Measurements from ENCODE around the gene ANKRD11.
"Not testable (repeated sequence)": the region's sequence is repeated elsewhere in the genome, so short reads cannot be mapped to it uniquely, and the experiment has no call there.

ANKRD11 gene

GRCh38 chr16:89456419-89456959 lies 33.9 kb downstream of the ANKRD11 start:
- Histone ChIP-seq H3K27me3 (ENCODE audit: insufficient read depth, insufficient read length) (no peaks in the 10 kb centered on the region), H3K4me3 (ENCODE audit: insufficient read length, low read depth) (no peak overlapping the region), H3K9ac (ENCODE audit: insufficient read length, low read depth) (no peak overlapping the region), H3K36me3 (ENCODE audit: insufficient read depth, insufficient read length, low read length) (peaks cover 4% of the 10 kb centered on the region), H3K4me1 (ENCODE audit: insufficient read depth, insufficient read length) (peaks cover 12% of the 10 kb centered on the region), H3K9me3 (ENCODE audit: insufficient read depth, low read length) (peaks cover 3% of the 10 kb centered on the region; the same call in 1 of the 2 replicates)
- no peak for DNase-seq (ENCODE audit: low read depth, low spot score)
- TF ChIP-seq SUZ12 (IDR thresholded peaks at IDR 0.05; ENCODE audit: extremely low read depth, insufficient read depth, insufficient read length), result no peak
- TF ChIP-seq ZNF274 (IDR thresholded peaks at IDR 0.05; ENCODE audit: low read depth, low read length), result no peak
- TF ChIP-seq YY1 (IDR thresholded peaks at IDR 0.05; ENCODE audit: insufficient read depth, insufficient read length), result no peak

GRCh38 chr16:89455692-89456091 lies 34.7 kb downstream of the ANKRD11 start:
- TF ChIP-seq SUZ12 (IDR thresholded peaks at IDR 0.05; ENCODE audit: extremely low read depth, insufficient read depth, insufficient read length), result no peak
- no peak for TF ChIP-seq YY1 (IDR thresholded peaks at IDR 0.05; ENCODE audit: insufficient read depth, insufficient read length)
- TF ChIP-seq ZNF274 (IDR thresholded peaks at IDR 0.05; ENCODE audit: low read depth, low read length), result no peak
- H3K4me1 ChIP-seq (ENCODE audit: insufficient read depth, insufficient read length), result peaks cover 15% of the 10 kb centered on the region
- peaks cover 6% of the 10 kb centered on the region for H3K36me3 ChIP-seq (ENCODE audit: insufficient read depth, insufficient read length, low read length)
- DNase-seq (ENCODE audit: low read depth, low spot score), result no peak
- no peaks in the 10 kb centered on the region for H3K9me3 ChIP-seq (ENCODE audit: insufficient read depth, low read length)
- no peak overlapping the region for H3K4me3 ChIP-seq (ENCODE audit: insufficient read length, low read depth)
- H3K9ac ChIP-seq (ENCODE audit: insufficient read length, low read depth), result no peak overlapping the region
- no peaks in the 10 kb centered on the region for H3K27me3 ChIP-seq (ENCODE audit: insufficient read depth, insufficient read length)

- no peak for DNase-seq (ENCODE audit: low read depth, low spot score)
- Histone ChIP-seq H3K4me1 (ENCODE audit: insufficient read depth, insufficient read length) (peaks cover 17% of the 10 kb centered on the region), H3K9ac (ENCODE audit: insufficient read length, low read depth) (no peak overlapping the region), H3K4me3 (ENCODE audit: insufficient read length, low read depth) (no peak overlapping the region), H3K27me3 (ENCODE audit: insufficient read depth, insufficient read length) (no peaks in the 10 kb centered on the region), H3K36me3 (ENCODE audit: insufficient read depth, insufficient read length, low read length) (peaks cover 6% of the 10 kb centered on the region), H3K9me3 (ENCODE audit: insufficient read depth, low read length) (no peaks in the 10 kb centered on the region)
- TF ChIP-seq SUZ12 (IDR thresholded peaks at IDR 0.05; ENCODE audit: extremely low read depth, insufficient read depth, insufficient read length), result no peak
- TF ChIP-seq YY1 (IDR thresholded peaks at IDR 0.05; ENCODE audit: insufficient read depth, insufficient read length), result no peak
- no peak for TF ChIP-seq ZNF274 (IDR thresholded peaks at IDR 0.05; ENCODE audit: low read depth, low read length)
These were observed 35.2 kb downstream of the ANKRD11 start for GRCh38 chr16:89455178-89455577.

- not testable (repeated sequence) for H3K9ac ChIP-seq (ENCODE audit: insufficient read length, low read depth)
- H3K4me1 ChIP-seq (ENCODE audit: insufficient read depth, insufficient read length), result peaks cover 17% of the 10 kb centered on the region
These were observed 35.8 kb downstream of the ANKRD11 start for GRCh38 chr16:89454378-89455125.

GRCh38 chr16:89453501-89454321 lies 36.6 kb downstream of the ANKRD11 start:
- H3K4me1 ChIP-seq (ENCODE audit: insufficient read depth, insufficient read length), result peaks cover 16% of the 10 kb centered on the region
- peaks cover 5% of the 10 kb centered on the region for H3K36me3 ChIP-seq (ENCODE audit: insufficient read depth, insufficient read length, low read length)
- H3K4me3 ChIP-seq (ENCODE audit: insufficient read length, low read depth), result no peak overlapping the region
- DNase-seq (ENCODE audit: low read depth, low spot score), result no peak
- TF ChIP-seq ZNF274 (IDR thresholded peaks at IDR 0.05; ENCODE audit: low read depth, low read length) (no peak), YY1 (IDR thresholded peaks at IDR 0.05; ENCODE audit: insufficient read depth, insufficient read length) (no peak), SUZ12 (IDR thresholded peaks at IDR 0.05; ENCODE audit: extremely low read depth, insufficient read depth, insufficient read length) (no peak)
- H3K27me3 ChIP-seq (ENCODE audit: insufficient read depth, insufficient read length), result no peaks in the 10 kb centered on the region
- no peaks in the 10 kb centered on the region for H3K9me3 ChIP-seq (ENCODE audit: insufficient read depth, low read length)
- H3K9ac ChIP-seq (ENCODE audit: insufficient read length, low read depth), result no peak overlapping the region

More at GRCh38 chr16:89454378-89455125, 35.8 kb downstream of the ANKRD11 start:
- not testable (repeated sequence) for H3K4me3 ChIP-seq (ENCODE audit: insufficient read length, low read depth); H3K27me3 ChIP-seq (ENCODE audit: insufficient read depth, insufficient read length); H3K9me3 ChIP-seq (ENCODE audit: insufficient read depth, low read length); DNase-seq (ENCODE audit: low read depth, low spot score); H3K36me3 ChIP-seq (ENCODE audit: insufficient read depth, insufficient read length, low read length)

GRCh38 chr16:89452925-89453324 lies 37.4 kb downstream of the ANKRD11 start:
- H3K4me1 ChIP-seq (ENCODE audit: insufficient read depth, insufficient read length), result peaks cover 15% of the 10 kb centered on the region
- H3K4me3 ChIP-seq (ENCODE audit: insufficient read length, low read depth), result no peak overlapping the region
- no peak overlapping the region for H3K9ac ChIP-seq (ENCODE audit: insufficient read length, low read depth)
- no peak for DNase-seq (ENCODE audit: low read depth, low spot score)
- peaks cover 2% of the 10 kb centered on the region for H3K36me3 ChIP-seq (ENCODE audit: insufficient read depth, insufficient read length, low read length)
- TF ChIP-seq YY1 (IDR thresholded peaks at IDR 0.05; ENCODE audit: insufficient read depth, insufficient read length) (no peak), SUZ12 (IDR thresholded peaks at IDR 0.05; ENCODE audit: extremely low read depth, insufficient read depth, insufficient read length) (no peak), ZNF274 (IDR thresholded peaks at IDR 0.05; ENCODE audit: low read depth, low read length) (no peak)
- H3K27me3 ChIP-seq (ENCODE audit: insufficient read depth, insufficient read length), result no peaks in the 10 kb centered on the region
- H3K9me3 ChIP-seq (ENCODE audit: insufficient read depth, low read length), result no peaks in the 10 kb centered on the region

- Histone ChIP-seq H3K27me3 (ENCODE audit: insufficient read depth, insufficient read length) (no peaks in the 10 kb centered on the region), H3K4me1 (ENCODE audit: insufficient read depth, insufficient read length) (peaks cover 11% of the 10 kb centered on the region), H3K4me3 (ENCODE audit: insufficient read length, low read depth) (no peak overlapping the region), H3K36me3 (ENCODE audit: insufficient read depth, insufficient read length, low read length) (peaks cover 2% of the 10 kb centered on the region), H3K9me3 (ENCODE audit: insufficient read depth, low read length) (no peaks in the 10 kb centered on the region), H3K9ac (ENCODE audit: insufficient read length, low read depth) (no peak overlapping the region)
- DNase-seq (ENCODE audit: low read depth, low spot score), result no peak
- TF ChIP-seq SUZ12 (IDR thresholded peaks at IDR 0.05; ENCODE audit: extremely low read depth, insufficient read depth, insufficient read length) (no peak), YY1 (IDR thresholded peaks at IDR 0.05; ENCODE audit: insufficient read depth, insufficient read length) (no peak), ZNF274 (IDR thresholded peaks at IDR 0.05; ENCODE audit: low read depth, low read length) (no peak)
These were observed 38.1 kb downstream of the ANKRD11 start for GRCh38 chr16:89452241-89452640.
